Endothelial cell of umbilical vein (primary cell): Measurements from ENCODE around the gene SFMBT2. TPM values are rescaled to one million over a fixed set of nuclear protein-coding genes. Genes with fewer than 3 reads are reported as not detected.

ENCODE experiments used
- BruUV-seq: library from RNA; stranded (reverse); fragments of 400-500 nt; replicated peaks from 2 replicates; lab custom pipeline; 2021; lab: Mats Ljungman, UMichigan
- CTCF ChIA-PET: fragments of 300-600, 350-600 bp; sonication (Branson Sonifier 250); formaldehyde crosslinking; loops from one replicate; lab custom pipeline; 2021; ENCODE audit warnings: antibody characterized with exemption, inconsistent platforms; lab: Charles Lee
- POLR2A ChIA-PET: fragments of 300-600, 350-600 bp; sonication (Branson Sonifier 250); formaldehyde crosslinking; loops from one replicate; lab custom pipeline; 2021; ENCODE audit warnings: antibody characterized with exemption, inconsistent platforms; lab: Charles Lee
- DNase-seq: peaks from one replicate; pipeline ENCODE4 v3.0.0-alpha.2; 2011; ENCODE audit warnings: low read depth, low spot score
- FAIRE-seq: peaks from 2 replicates; lab custom pipeline; 2011; peaks lifted over from hg19 to GRCh38; lab: Jason Lieb, UNC
- H2AFZ ChIP-seq: 2 replicates; pipeline ENCODE4 v1.6.0; 2012; ENCODE audit warnings: low read depth, low read length, control low read depth, inconsistent platforms
- H3K27ac ChIP-seq: 2 replicates; pipeline ENCODE4 v1.5.1; 2011; ENCODE audit warnings: low read depth, mild to moderate bottlenecking, control low read depth, low read length, moderate library complexity; ENCODE audit not compliant: insufficient read depth
- H3K27me3 ChIP-seq, 2 experiments: 2 replicates each; pipeline versions ENCODE4 v1.6.0 to v1.6.1; 2011; ENCODE audit warnings: low read length in 2 of 2, mixed read lengths in 1 of 2; ENCODE audit not compliant: control insufficient read depth in 2 of 2, insufficient read depth in 2 of 2
- H3K36me3 ChIP-seq, 2 experiments: 2 replicates in 1 of 2; 3 replicates in 1 of 2; pipeline ENCODE4 v1.5.1; 2011; ENCODE audit warnings: low read length in 2 of 2, mild to moderate bottlenecking in 1 of 2, moderate library complexity in 1 of 2; ENCODE audit not compliant: control insufficient read depth in 2 of 2, insufficient read depth in 2 of 2; ENCODE audit errors: extremely low read depth in 1 of 2
- H3K4me1 ChIP-seq: 3 replicates; pipeline ENCODE4 v1.5.1; 2011; ENCODE audit warnings: mild to moderate bottlenecking, low read length; ENCODE audit not compliant: control insufficient read depth, insufficient read depth; ENCODE audit errors: extremely low read depth
- H3K4me2 ChIP-seq: 2 replicates; pipeline ENCODE4 v1.6.1; 2011; ENCODE audit warnings: low read length, control low read depth, mixed read lengths; ENCODE audit not compliant: insufficient read depth
- H3K4me3 ChIP-seq, 3 experiments: fragments of 200-600 bp in 1 of 3; sonication (generic), shearing (Covaris generic) in 1 of 3; replicated peaks in 1 of 3; 2 replicates each; pipeline ENCODE4 v1.5.1; 2011 to 2016; ENCODE audit warnings: control low read depth in 3 of 3, low read length in 3 of 3, mild to moderate bottlenecking in 2 of 3, inconsistent platforms in 1 of 3, low read depth in 1 of 3, moderate library complexity in 1 of 3; ENCODE audit not compliant: insufficient read depth in 1 of 3
- H3K79me2 ChIP-seq: 2 replicates; pipeline ENCODE4 v1.6.0; 2012; ENCODE audit warnings: low read length, inconsistent platforms; ENCODE audit not compliant: control insufficient read depth, insufficient read depth
- H3K9ac ChIP-seq: replicated peaks from 2 replicates; pipeline ENCODE3; 2011; ENCODE audit warnings: low read length, control low read depth; ENCODE audit not compliant: insufficient read depth; ENCODE audit errors: extremely low read depth
- H3K9me1 ChIP-seq: replicated peaks from 3 replicates; pipeline ENCODE4 v1.6.0; 2011; ENCODE audit warnings: mild to moderate bottlenecking, low read length; ENCODE audit not compliant: control insufficient read depth, insufficient read depth; ENCODE audit errors: extremely low read depth
- H3K9me3 ChIP-seq: replicated peaks from 2 replicates; pipeline ENCODE4 v1.5.1; 2012; ENCODE audit warnings: low read length, inconsistent platforms; ENCODE audit not compliant: control insufficient read depth, insufficient read depth
- H4K20me1 ChIP-seq: replicated peaks from 2 replicates; pipeline ENCODE3; 2011; ENCODE audit warnings: mild to moderate bottlenecking, low read length; ENCODE audit not compliant: control insufficient read depth, insufficient read depth; ENCODE audit errors: extremely low read depth
- CTCF ChIP-seq, 2 donors: IDR thresholded peaks; 1 replicate in 1 of 2; 2 replicates in 1 of 2; pipeline ENCODE4 v1.5.1; 2011; ENCODE audit warnings: low read length in 2 of 2, mild to moderate bottlenecking in 2 of 2, moderate library complexity in 2 of 2, control low read depth in 1 of 2, inconsistent platforms in 1 of 2, low read depth in 1 of 2; ENCODE audit not compliant: insufficient read depth in 1 of 2; ENCODE audit errors: extremely low read depth in 1 of 2
- EZH2 ChIP-seq: IDR thresholded peaks from 2 replicates; pipeline ENCODE4 v1.6.1; 2012; ENCODE audit warnings: borderline replicate concordance, low read depth, mild to moderate bottlenecking, moderate library complexity, low read length, inconsistent platforms; ENCODE audit not compliant: severe bottlenecking
- FOS ChIP-seq: IDR thresholded peaks from 2 replicates; pipeline ENCODE4 v1.6.1; 2011; ENCODE audit warnings: mild to moderate bottlenecking, low read length, moderate library complexity, borderline replicate concordance; ENCODE audit not compliant: insufficient read depth
- GATA2 ChIP-seq: IDR thresholded peaks from 2 replicates; pipeline ENCODE4 v1.7.0; 2011; ENCODE audit warnings: low read depth, mild to moderate bottlenecking, moderate library complexity, mixed read lengths, low read length; ENCODE audit not compliant: insufficient read length, insufficient read depth
- JUN ChIP-seq: IDR thresholded peaks from 2 replicates; pipeline ENCODE4 v1.6.1; 2011; ENCODE audit warnings: borderline replicate concordance, low read depth; ENCODE audit not compliant: insufficient read length, insufficient read depth
- MAX ChIP-seq: IDR thresholded peaks from 2 replicates; pipeline ENCODE4 v1.6.1; 2011; ENCODE audit not compliant: insufficient read depth, insufficient read length
- MYC ChIP-seq: IDR thresholded peaks from one replicate; pipeline ENCODE4 v1.6.1; 2011; ENCODE audit warnings: mild to moderate bottlenecking, low read depth, low read length
- POLR2A ChIP-seq: IDR thresholded peaks from 2 replicates; pipeline ENCODE4 v1.6.1; 2012; ENCODE audit warnings: low read depth, mild to moderate bottlenecking, control low read depth, low read length
- POLR2AphosphoS5 ChIP-seq: IDR thresholded peaks from 2 replicates; pipeline ENCODE4 v1.6.1; 2012; ENCODE audit warnings: low read depth, mild to moderate bottlenecking, control low read depth, low read length, moderate library complexity; ENCODE audit not compliant: insufficient read depth
- dilution Hi-C: fragments of 300-500 bp; cut with MboI; formaldehyde crosslinking; loops from one replicate; pipeline ENCODE4 v1.15.0; 2019; ENCODE audit warnings: low sequenced_read_pairs; ENCODE audit not compliant: extremely low pct_ligation_motif_present
- intact Hi-C: fragments of 100-400 bp; cut with micrococcal nuclease; formaldehyde crosslinking; loops from one replicate; pipeline ENCODE4 v1.10.0; 2022
- polyA plus RNA-seq, 4 experiments: library from polyadenylated mRNA; depleted of rRNA in 3 of 4; stranded (reverse) in 3 of 4; unstranded in 1 of 4; fragments of >200 nt; gene quantifications; 2 replicates each; pipeline versions ENCODE4 v1.2.1 to v1.2.3, GENCODE V29; 2011 to 2012; ENCODE audit warnings: missing spikeins in 1 of 4
- total RNA-seq: library from RNA; stranded (reverse); gene quantifications from 2 replicates; pipeline ENCODE4 v1.2.3, GENCODE V29; 2021

The SFMBT2 gene
- total and polyA plus RNA-seq, 2 donors (not counting 3 experiments of a cell fraction or from before 2014, with no cell fraction given) = 0.14 to 0.64 TPM

GRCh38 chr10:7168414-7168813 lies 242.4 kb downstream of the SFMBT2 start:
- DNase-seq (no peak), FAIRE-seq (no peak)
- no peaks in the 10 kb centered on the region for H3K9me1 ChIP-seq
- H3K4me2 ChIP-seq = no peak overlapping the region
- TF ChIP-seq JUN = no peak
- TF ChIP-seq POLR2A = no peak
- no peak for TF ChIP-seq MAX
- no peak for TF ChIP-seq FOS
- no peak for TF ChIP-seq POLR2AphosphoS5
- TF ChIP-seq GATA2 = no peak
- H4K20me1 ChIP-seq = no peaks in the 10 kb centered on the region
- CTCF ChIA-PET = no interaction called here
- intact Hi-C loops = no loop called here
- no peaks in the 10 kb centered on the region for H3K79me2 ChIP-seq
- dilution Hi-C loops = no loop called here
- H3K9me3 ChIP-seq = no peaks in the 10 kb centered on the region
- no peak overlapping the region for H3K4me3 ChIP-seq
- no peaks in the 10 kb centered on the region for H3K4me1 ChIP-seq
- H3K27me3 ChIP-seq = no peaks in the 10 kb centered on the region
- POLR2A ChIA-PET = no interaction called here
- no peak overlapping the region for H2AFZ ChIP-seq
- H3K9ac ChIP-seq = no peak overlapping the region
- H3K27ac ChIP-seq = no peak overlapping the region
- H3K36me3 ChIP-seq = no peaks in the 10 kb centered on the region
- BruUV-seq = no TSS peak

GRCh38 chr10:7165500-7166177 lies 245.2 kb downstream of the SFMBT2 start:
- no peak overlapping the region for H3K4me3 ChIP-seq
- no peak overlapping the region for H2AFZ ChIP-seq
- TF ChIP-seq MAX (no peak), GATA2 (no peak), POLR2AphosphoS5 (no peak), EZH2 (no peak), CTCF (IDR thresholded peaks at IDR 0.05; ENCODE audit: extremely low read depth in 1 of 2, insufficient read depth in 1 of 2, low read depth in 1 of 2, low read length in 2 of 2) (no peak), MYC (no peak), FOS (no peak), JUN (no peak), POLR2A (no peak)
- no peak overlapping the region for H3K27ac ChIP-seq
- no peaks in the 10 kb centered on the region for H3K79me2 ChIP-seq
- no peaks in the 10 kb centered on the region for H4K20me1 ChIP-seq
- no peaks in the 10 kb centered on the region for H3K4me1 ChIP-seq
- no peak overlapping the region for H3K4me2 ChIP-seq
- no TSS peak for BruUV-seq
- H3K9me1 ChIP-seq = no peaks in the 10 kb centered on the region
- no peaks in the 10 kb centered on the region for H3K9me3 ChIP-seq
- ChIA-PET CTCF (no interaction called here), POLR2A (no interaction called here)
- H3K9ac ChIP-seq = no peak overlapping the region
- no peak for FAIRE-seq
- dilution Hi-C loops = no loop called here
- H3K27me3 ChIP-seq = no peaks in the 10 kb centered on the region
- DNase-seq = no peak
- intact Hi-C loops = no loop called here
- no peaks in the 10 kb centered on the region for H3K36me3 ChIP-seq
